ENCODE data around the gene IPCEF1.

The IPCEF1 gene

DNA sequence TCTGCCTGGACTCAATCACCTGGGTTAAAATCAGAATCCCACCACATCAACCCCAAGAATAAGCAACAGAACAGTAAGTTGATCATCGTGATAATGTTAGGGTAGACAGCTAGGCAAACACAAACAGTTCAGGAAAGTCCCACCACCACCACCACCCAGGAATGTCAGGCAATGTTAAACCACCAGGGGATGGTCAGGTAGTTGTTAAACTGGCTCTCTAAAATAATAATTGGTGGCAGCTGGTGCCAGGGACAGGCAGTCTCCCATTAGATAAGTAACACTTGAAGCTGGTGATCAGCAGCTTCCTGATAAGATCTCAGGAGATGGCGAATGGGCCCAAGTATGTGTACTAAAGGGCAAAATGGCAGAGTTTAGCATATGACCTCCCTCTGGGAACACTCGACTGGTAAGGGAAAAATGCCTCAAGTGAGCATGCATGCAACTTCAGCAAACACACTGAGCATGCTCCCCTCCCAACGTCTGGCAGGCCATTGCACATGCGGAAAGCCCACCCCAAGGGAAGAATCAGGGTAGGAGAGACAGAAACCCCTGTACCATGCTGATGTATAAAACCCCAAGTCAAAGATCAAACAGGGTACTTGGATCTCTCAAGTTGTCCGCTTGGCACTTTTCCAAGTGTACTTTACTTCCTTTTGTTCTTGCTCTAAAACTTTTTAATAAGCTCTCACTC lies 66.6 kb downstream of the IPCEF1 start:
- TF ChIP-seq, protein P1, sequence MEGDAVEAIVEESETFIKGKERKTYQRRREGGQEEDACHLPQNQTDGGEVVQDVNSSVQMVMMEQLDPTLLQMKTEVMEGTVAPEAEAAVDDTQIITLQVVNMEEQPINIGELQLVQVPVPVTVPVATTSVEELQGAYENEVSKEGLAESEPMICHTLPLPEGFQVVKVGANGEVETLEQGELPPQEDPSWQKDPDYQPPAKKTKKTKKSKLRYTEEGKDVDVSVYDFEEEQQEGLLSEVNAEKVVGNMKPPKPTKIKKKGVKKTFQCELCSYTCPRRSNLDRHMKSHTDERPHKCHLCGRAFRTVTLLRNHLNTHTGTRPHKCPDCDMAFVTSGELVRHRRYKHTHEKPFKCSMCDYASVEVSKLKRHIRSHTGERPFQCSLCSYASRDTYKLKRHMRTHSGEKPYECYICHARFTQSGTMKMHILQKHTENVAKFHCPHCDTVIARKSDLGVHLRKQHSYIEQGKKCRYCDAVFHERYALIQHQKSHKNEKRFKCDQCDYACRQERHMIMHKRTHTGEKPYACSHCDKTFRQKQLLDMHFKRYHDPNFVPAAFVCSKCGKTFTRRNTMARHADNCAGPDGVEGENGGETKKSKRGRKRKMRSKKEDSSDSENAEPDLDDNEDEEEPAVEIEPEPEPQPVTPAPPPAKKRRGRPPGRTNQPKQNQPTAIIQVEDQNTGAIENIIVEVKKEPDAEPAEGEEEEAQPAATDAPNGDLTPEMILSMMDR (IDR thresholded peaks at IDR 0.05; ENCODE audit: low read length, missing control alignments), result no peak
- no peak for DNase-seq (ENCODE audit: low read depth)
- H3K4me3 ChIP-seq (replicated peaks; ENCODE audit: low read depth, low read length), result no peak overlapping the region

DNA sequence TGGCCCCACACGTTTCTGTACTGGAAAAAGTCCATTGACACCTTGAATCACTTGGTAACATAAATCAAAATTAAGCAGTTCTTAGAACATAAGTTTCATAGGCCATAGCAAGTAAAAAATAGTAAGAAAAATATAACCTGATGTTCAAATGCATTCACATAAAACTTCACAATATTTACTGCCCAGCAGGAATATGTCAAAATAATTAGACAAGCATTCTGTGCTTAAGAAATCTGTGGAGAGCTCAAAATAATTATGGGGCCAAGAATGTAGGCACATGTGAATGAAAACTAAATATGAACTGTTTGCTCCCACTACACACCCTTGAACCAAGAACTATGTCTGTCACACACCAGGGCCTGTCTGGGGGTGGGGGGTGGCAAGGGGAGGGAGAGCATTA lies 70.8 kb downstream of the IPCEF1 start:
- no peak overlapping the region for H3K4me3 ChIP-seq (replicated peaks; ENCODE audit: low read depth, low read length)
- no peak for DNase-seq (ENCODE audit: low read depth)
- TF ChIP-seq, protein P1 (IDR thresholded peaks at IDR 0.05; ENCODE audit: low read length, missing control alignments), result no peak

DNA sequence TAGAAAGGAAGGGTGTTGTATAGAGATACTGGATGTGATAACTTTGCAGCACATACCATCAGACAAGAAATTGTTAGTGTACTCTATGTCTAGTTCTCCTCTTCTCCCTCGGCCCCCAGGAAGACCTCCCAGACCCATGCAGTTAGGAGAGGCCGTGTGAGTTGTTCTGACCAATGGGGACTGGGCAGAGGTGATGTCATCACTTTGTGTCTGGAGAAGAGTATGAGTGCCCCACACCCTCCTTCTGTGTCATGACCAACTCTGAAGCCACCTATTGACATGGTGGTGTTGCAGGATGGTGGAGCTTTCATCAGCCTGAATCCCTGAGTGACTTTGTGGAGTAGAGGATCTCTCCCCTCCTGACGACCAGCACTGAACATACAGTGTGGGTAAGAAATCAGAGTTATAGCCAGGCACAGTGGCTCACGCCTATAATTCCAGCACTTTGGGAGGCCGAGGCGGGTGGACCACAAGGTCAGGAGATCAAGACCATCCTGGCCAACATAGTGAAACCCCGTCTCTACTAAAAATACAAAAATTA lies 72.2 kb downstream of the IPCEF1 start:
- TF ChIP-seq, protein P1 (IDR thresholded peaks at IDR 0.05; ENCODE audit: low read length, missing control alignments), result no peak
- DNase-seq (ENCODE audit: low read depth), result no peak

DNA sequence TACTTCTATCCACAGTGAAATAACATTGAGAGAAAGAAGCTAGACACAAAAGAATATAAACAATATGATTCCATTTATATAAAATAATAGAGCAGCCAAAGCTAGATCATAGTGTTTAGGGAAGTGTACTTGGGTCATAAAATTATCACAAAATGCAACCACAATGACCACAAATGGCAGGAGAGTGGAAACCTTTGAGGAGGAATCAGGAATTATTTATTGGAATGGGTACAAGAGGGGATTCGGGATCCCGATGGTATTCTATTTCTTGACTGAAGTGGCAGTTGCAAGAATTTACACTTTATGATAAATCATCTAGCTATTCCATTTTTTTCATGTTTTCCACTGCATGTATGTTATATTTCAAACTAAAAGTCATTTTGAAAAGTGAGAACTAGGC lies 76.1 kb downstream of the IPCEF1 start:
- H3K4me3 ChIP-seq (replicated peaks; ENCODE audit: low read depth, low read length), result no peak overlapping the region
- DNase-seq (ENCODE audit: low read depth), result no peak
- TF ChIP-seq, protein P1 (IDR thresholded peaks at IDR 0.05; ENCODE audit: low read length, missing control alignments), result no peak

More for the DNA sequence above, 72.2 kb downstream of the IPCEF1 start:
- H3K4me3 ChIP-seq (replicated peaks; ENCODE audit: low read depth, low read length), result no peak overlapping the region

DNA sequence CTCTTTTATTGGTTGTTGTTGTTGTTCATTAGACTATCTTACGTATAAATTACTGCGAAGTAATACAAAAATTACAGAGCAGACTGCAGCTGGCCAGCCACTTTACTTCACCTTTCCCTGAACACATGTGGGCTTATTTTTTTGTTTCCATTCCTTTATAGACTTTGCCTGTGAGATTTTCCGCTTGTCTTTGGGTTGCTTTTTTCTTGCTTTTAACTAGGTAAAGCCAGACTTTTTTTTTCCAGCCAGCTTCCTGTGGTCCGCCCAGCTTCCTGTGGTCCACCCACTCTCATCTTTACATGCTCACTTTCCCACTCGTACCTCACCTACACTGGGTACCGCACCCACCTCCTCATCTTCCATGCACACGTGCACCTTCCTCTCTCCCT lies 79.0 kb downstream of the IPCEF1 start:
- TF ChIP-seq, protein P1 (IDR thresholded peaks at IDR 0.05; ENCODE audit: low read length, missing control alignments), result no peak
- DNase-seq (ENCODE audit: low read depth), result no peak
- no peak overlapping the region for H3K4me3 ChIP-seq (replicated peaks; ENCODE audit: low read depth, low read length)

DNA sequence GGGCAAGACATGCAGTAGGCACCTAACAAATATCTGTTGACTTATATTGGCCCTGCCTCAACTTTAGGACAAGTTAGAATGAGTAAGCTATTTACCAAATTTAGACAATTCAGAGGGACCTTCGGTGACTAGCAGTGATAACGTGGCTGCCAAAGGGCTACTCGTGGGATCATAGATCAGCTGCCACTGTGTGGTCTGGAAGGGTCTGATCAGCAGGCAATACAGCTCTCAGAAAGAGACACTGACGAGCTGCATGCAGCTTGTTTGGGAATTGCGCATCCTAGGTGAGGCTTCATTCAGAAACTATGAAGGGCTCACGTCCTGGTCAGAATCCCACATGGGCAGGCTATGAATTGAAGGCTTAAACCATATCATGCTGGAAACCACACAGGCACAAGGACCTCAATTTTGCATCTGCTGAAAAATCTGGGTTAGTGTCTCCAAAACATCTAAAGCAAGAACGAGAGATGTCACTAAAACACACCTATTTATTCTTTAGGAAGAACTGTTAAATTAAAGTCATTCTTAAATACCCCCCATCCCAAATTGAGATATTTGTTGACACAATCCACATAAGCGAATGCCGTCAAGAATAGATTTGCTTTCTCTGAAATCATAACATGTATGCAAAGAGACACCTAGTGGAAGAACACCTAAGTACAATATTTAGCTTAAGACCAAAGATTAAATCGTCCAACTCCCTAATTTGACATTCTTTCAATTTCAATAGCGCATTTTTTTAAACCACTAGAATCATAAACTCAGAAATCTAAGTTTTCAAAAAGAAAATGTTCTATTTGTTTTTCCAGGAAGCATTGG lies 79.6 kb downstream of the IPCEF1 start:
- DNase-seq (ENCODE audit: low read depth), result peak; percentile 69

More for the DNA sequence above, 79.6 kb downstream of the IPCEF1 start:
- H3K4me3 ChIP-seq (replicated peaks; ENCODE audit: low read depth, low read length), result no peak overlapping the region
- TF ChIP-seq, protein P1 (IDR thresholded peaks at IDR 0.05; ENCODE audit: low read length, missing control alignments), result peak; percentile 68
